ENCODE results near the gene SMPD2. TPM values are rescaled to one million over a fixed set of nuclear protein-coding genes. Genes with fewer than 3 reads are reported as not detected.

SMPD2 gene
- total and polyA plus RNA-seq, 2 donors (not counting 3 experiments of a cell fraction or from before 2014, with no cell fraction given) = 6.9 to 10.0 TPM

- no peak overlapping the region for H3K9ac ChIP-seq (replicated peaks; ENCODE audit: extremely low read depth, insufficient read depth, low read length)
- no peak overlapping the region for H2AFZ ChIP-seq (ENCODE audit: low read depth, low read length)
- no peaks in the 10 kb centered on the region for H3K9me3 ChIP-seq (replicated peaks; ENCODE audit: control insufficient read depth, insufficient read depth, low read length)
- no peaks in the 10 kb centered on the region for H3K79me2 ChIP-seq (ENCODE audit: control insufficient read depth, insufficient read depth, low read length)
- no peak for TF ChIP-seq JUN (IDR thresholded peaks at IDR 0.05; ENCODE audit: borderline replicate concordance, insufficient read depth, insufficient read length, low read depth)
- no peak for TF ChIP-seq FOS (IDR thresholded peaks at IDR 0.05; ENCODE audit: borderline replicate concordance, insufficient read depth, low read length)
- no peak for TF ChIP-seq CTCF (IDR thresholded peaks at IDR 0.05; ENCODE audit: extremely low read depth in 1 of 2, insufficient read depth in 1 of 2, low read depth in 1 of 2, low read length in 2 of 2)
- TF ChIP-seq POLR2AphosphoS5 (IDR thresholded peaks at IDR 0.05; ENCODE audit: insufficient read depth, low read depth, low read length) = no peak
- no peak for TF ChIP-seq EZH2 (IDR thresholded peaks at IDR 0.05; ENCODE audit: borderline replicate concordance, low read depth, low read length, severe bottlenecking)
- peaks cover 7% of the 10 kb centered on the region for H3K4me1 ChIP-seq (ENCODE audit: control insufficient read depth, extremely low read depth, insufficient read depth, low read length)
- BruUV-seq (replicated peaks) = no TSS peak
- H3K9me1 ChIP-seq (replicated peaks; ENCODE audit: control insufficient read depth, extremely low read depth, insufficient read depth, low read length) = no peaks in the 10 kb centered on the region
- H3K36me3 ChIP-seq (ENCODE audit: control insufficient read depth in 2 of 2, extremely low read depth in 1 of 2, insufficient read depth in 2 of 2, low read length in 2 of 2) = peaks cover 3 to 4% of the 10 kb centered on the region in 2 experiments
- no peak for DNase-seq (ENCODE audit: low read depth, low spot score)
- POLR2A ChIA-PET = interaction anchor here (0.6 kb wide), 1 partner anchor 1323 kb away, joined by 5 read pairs; no protein-coding TSS in a partner anchor
- intact Hi-C loops (cut with micrococcal nuclease) (no loop called here), dilution Hi-C loops (cut with MboI; ENCODE audit: extremely low pct_ligation_motif_present, low sequenced_read_pairs) (no loop called here)
- no peak overlapping the region for H3K4me2 ChIP-seq (ENCODE audit: insufficient read depth, low read length)
- no peak overlapping the region for H3K4me3 ChIP-seq (replicated peaks in 1 of 3; ENCODE audit: insufficient read depth in 1 of 3, low read depth in 1 of 3, low read length in 3 of 3)
- H3K27me3 ChIP-seq (ENCODE audit: control insufficient read depth in 2 of 2, insufficient read depth in 2 of 2, low read length in 2 of 2) = no peaks in the 10 kb centered on the region
- CTCF ChIA-PET = interaction anchor here (1.1 to 1.2 kb wide), 2 partner anchors 11 to 16 kb away, joined by 3 to 5 read pairs; partner anchors contain the start of gene SMPD2
- H4K20me1 ChIP-seq (replicated peaks; ENCODE audit: control insufficient read depth, extremely low read depth, insufficient read depth, low read length) = no peaks in the 10 kb centered on the region
- H3K27ac ChIP-seq (ENCODE audit: insufficient read depth, low read depth, low read length) = no peak overlapping the region
- FAIRE-seq = no peak
These were observed 17.1 kb downstream of the SMPD2 start for GRCh38 chr6:109457562-109457996.

Data from endothelial cell of umbilical vein (primary cell).